Measurements from ENCODE around the gene MARS1. TPM values are rescaled to one million over a fixed set of nuclear protein-coding genes. Genes with fewer than 3 reads are reported as not detected.

The MARS1 gene
- total RNA-seq, 2 donors from 2014 or later: 36.9 to 41.0 TPM

DNA sequence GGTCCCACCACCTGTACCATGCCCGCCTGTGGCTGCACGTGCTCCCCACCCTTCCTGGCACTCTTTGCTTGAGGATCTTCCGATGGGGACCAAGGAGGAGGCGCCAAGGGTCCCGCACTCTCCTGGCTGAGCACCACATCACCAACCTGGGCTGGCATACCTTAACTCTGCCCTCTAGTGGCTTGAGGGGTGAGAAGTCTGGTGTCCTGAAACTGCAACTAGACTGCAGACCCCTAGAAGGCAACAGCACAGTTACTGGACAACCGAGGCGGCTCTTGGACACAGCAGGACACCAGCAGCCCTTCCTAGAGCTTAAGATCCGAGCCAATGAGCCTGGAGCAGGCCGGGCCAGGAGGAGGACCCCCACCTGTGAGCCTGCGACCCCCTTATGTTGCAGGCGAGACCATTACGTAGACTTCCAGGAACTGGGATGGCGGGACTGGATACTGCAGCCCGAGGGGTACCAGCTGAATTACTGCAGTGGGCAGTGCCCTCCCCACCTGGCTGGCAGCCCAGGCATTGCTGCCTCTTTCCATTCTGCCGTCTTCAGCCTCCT, 31.6 kb upstream of the MARS1 start:
- Histone ChIP-seq H3K36me3 (no peaks in the 10 kb centered on the region), H3K27ac (no peak overlapping the region), H3K4me3 (no peak overlapping the region), H3K9me3 (no peaks in the 10 kb centered on the region), H3K4me1 (peaks cover 0 to 28% of the 10 kb centered on the region in 2 donors), H3K27me3 (no peaks in the 10 kb centered on the region)
- no peak for DNase-seq (ENCODE audit: low spot score)
- TF ChIP-seq, protein P1, sequence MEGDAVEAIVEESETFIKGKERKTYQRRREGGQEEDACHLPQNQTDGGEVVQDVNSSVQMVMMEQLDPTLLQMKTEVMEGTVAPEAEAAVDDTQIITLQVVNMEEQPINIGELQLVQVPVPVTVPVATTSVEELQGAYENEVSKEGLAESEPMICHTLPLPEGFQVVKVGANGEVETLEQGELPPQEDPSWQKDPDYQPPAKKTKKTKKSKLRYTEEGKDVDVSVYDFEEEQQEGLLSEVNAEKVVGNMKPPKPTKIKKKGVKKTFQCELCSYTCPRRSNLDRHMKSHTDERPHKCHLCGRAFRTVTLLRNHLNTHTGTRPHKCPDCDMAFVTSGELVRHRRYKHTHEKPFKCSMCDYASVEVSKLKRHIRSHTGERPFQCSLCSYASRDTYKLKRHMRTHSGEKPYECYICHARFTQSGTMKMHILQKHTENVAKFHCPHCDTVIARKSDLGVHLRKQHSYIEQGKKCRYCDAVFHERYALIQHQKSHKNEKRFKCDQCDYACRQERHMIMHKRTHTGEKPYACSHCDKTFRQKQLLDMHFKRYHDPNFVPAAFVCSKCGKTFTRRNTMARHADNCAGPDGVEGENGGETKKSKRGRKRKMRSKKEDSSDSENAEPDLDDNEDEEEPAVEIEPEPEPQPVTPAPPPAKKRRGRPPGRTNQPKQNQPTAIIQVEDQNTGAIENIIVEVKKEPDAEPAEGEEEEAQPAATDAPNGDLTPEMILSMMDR (IDR thresholded peaks at IDR 0.05): peak; percentile 44 to 61

DNA sequence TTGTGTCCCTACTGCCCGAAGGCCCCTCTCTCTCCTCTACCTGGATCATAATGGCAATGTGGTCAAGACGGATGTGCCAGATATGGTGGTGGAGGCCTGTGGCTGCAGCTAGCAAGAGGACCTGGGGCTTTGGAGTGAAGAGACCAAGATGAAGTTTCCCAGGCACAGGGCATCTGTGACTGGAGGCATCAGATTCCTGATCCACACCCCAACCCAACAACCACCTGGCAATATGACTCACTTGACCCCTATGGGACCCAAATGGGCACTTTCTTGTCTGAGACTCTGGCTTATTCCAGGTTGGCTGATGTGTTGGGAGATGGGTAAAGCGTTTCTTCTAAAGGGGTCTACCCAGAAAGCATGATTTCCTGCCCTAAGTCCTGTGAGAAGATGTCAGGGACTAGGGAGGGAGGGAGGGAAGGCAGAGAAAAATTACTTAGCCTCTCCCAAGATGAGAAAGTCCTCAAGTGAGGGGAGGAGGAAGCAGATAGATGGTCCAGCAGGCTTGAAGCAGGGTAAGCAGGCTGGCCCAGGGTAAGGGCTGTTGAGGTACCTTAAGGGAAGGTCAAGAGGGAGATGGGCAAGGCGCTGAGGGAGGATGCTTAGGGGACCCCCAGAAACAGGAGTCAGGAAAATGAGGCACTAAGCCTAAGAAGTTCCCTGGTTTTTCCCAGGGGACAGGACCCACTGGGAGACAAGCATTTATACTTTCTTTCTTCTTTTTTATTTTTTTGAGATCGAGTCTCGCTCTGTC, 31.0 kb upstream of the MARS1 start:
- Histone ChIP-seq H3K27ac (no peak overlapping the region), H3K9me3 (no peaks in the 10 kb centered on the region), H3K4me1 (peaks cover 0 to 34% of the 10 kb centered on the region in 2 donors), H3K36me3 (no peaks in the 10 kb centered on the region), H3K4me3 (no peak overlapping the region), H3K27me3 (no peaks in the 10 kb centered on the region)
- DNase-seq (ENCODE audit: low spot score): no peak
- TF ChIP-seq, protein P1 (IDR thresholded peaks at IDR 0.05): no peak

DNA sequence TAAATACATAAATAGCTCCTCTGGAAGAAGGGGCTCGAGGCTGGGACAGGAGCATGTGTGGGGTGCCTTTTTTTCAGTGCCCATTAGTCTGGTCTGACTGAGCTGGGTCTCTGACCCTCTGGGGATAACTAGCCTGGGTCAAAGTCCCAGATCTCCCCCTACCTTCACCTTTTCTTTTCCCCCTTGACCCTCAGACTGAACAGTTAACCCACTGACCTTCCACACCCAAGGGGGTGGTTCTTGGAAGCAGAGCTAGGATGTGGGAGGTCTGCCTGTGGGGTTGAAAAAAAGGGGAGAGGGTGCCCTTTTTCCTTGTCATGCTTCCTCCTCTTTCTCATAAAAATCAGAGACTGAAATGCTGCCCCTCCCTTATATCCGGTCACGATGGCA, 29.2 kb upstream of the MARS1 start:
- H3K36me3 ChIP-seq: no peaks in the 10 kb centered on the region

DNA sequence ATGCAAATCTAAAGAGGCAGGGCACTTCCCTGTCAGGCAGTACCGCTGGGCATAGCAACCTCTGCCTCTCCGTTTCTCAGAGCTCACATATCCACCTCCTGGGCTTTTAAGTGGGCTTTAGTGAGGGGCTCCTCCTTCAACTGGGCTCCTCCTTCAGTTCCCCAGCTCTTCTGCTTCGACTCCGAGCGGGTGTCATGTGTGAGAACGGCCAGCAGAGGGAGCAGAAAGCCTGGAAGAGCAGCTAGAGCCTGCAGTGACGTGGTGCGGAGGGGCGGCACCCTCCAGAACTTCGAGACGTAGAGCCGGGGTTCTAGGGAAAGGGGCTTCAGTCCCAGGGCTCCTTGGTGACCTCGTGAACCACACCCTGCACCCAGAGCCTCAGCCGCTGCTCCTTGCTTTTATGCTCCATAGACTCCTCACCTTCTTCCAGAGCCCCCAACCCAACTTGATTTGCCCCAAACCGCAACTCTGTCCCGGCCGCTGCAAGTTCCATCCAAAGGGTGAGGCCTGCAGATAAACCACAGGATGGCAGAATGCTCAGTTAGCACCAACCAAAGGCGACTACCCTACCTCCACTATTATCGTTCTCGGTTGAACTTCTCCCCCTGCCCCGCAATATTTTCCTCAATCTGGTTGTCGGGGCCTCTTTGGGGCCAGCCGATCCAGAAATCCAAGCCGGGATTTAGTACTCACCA, 28.7 kb upstream of the MARS1 start:
- H3K4me1 ChIP-seq: peaks cover 0 to 34% of the 10 kb centered on the region in 2 donors
- peak; percentile 92 for DNase-seq (ENCODE audit: low spot score)
- H3K9me3 ChIP-seq: no peaks in the 10 kb centered on the region
- peak overlapping the region; percentile 82 to 88 for H3K27ac ChIP-seq
- H3K4me3 ChIP-seq: peak overlapping the region; percentile 66 to 73
- H3K36me3 ChIP-seq: no peaks in the 10 kb centered on the region
- TF ChIP-seq, protein P1 (IDR thresholded peaks at IDR 0.05): peak; percentile 95 to 98
- H3K27me3 ChIP-seq: no peaks in the 10 kb centered on the region

More for the DNA sequence above, 29.2 kb upstream of the MARS1 start:
- H3K27me3 ChIP-seq: no peaks in the 10 kb centered on the region
- H3K4me3 ChIP-seq: peak overlapping the region; percentile 66 to 73
- no peak for DNase-seq (ENCODE audit: low spot score)
- peaks cover 0 to 34% of the 10 kb centered on the region in 2 donors for H3K4me1 ChIP-seq
- H3K27ac ChIP-seq: peak overlapping the region; percentile 82 to 88
- no peaks in the 10 kb centered on the region for H3K9me3 ChIP-seq
- TF ChIP-seq, protein P1 (IDR thresholded peaks at IDR 0.05): no peak

DNA sequence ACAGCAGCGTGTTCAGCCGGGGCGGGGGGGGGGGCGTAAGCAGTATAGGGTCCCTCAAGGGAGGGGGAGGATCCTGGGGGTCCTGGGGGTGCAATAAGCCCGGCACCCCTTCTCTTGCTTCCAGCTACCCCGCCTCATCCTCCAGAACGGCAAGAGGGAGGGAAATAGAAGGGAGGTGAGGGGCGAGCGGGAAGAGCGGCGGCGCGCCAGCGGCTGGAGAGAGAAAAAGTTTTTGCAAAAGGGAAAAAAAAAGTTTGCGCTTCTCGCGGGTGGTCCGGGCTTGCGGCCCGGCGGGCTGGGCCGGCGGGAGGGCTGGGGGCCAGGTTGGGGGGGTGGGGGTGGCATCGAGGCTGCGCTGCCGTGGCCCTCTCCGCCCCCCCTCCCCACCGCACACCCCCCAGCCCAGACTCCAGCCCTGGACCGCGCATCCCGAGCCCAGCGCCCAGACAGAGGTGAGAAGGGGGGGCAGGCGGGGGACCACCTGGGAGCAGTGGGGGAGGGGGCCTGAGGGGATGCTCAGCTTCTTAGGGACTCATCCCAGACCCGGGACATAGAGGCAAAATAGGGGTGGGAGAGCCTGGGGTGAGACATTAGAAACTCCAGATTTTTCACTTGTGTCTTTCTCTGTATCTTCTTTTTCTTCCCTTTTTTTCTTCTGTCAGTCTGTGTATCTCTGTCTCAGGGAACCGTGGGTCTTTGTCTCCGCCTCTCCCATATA, 28.0 kb upstream of the MARS1 start, which contains the start of gene GLI1:
TSS of gene GLI1 (plus strand) at position 36 of the 718 bp plus-strand sequence. CDS start 3,907 bp downstream, outside the sequence.
- no peaks in the 10 kb centered on the region for H3K27me3 ChIP-seq
- peak within 1 kb of the TSS; percentile 82 to 88 for H3K27ac ChIP-seq
- no peaks in the 10 kb centered on the region for H3K9me3 ChIP-seq
- peak within 1 kb of the TSS; percentile 66 to 73 for H3K4me3 ChIP-seq
- H3K36me3 ChIP-seq: no peaks in the 10 kb centered on the region
- TF ChIP-seq, protein P1 (IDR thresholded peaks at IDR 0.05): no peak
- no peak for DNase-seq (ENCODE audit: low spot score)
- peaks cover 0 to 34% of the 10 kb centered on the region in 2 donors for H3K4me1 ChIP-seq

Data from right atrium auricular region (tissue), 2 donors.